HG03442 (cell line): ENCODE data around the gene UBE2U.
"Not testable (repeated sequence)": the region's sequence is repeated elsewhere in the genome, so short reads cannot be mapped to it uniquely, and the experiment has no call there.

Source experiments
- ATAC-seq: cut with Tn5 transposase; IDR thresholded peaks from one replicate; pipeline ENCODE4 v1.9.1; 2021; ENCODE audit warnings: mild to moderate bottlenecking, moderate library complexity; ENCODE audit not compliant: unreplicated experiment

UBE2U gene

GRCh38 chr1:64236541-64236954 lies 33.1 kb downstream of the UBE2U start:
- no peak for ATAC-seq

GRCh38 chr1:64239519-64239918 lies 36.1 kb downstream of the UBE2U start:
- ATAC-seq = not testable (repeated sequence)

GRCh38 chr1:64240206-64240605 lies 36.8 kb downstream of the UBE2U start:
- no peak for ATAC-seq

GRCh38 chr1:64241069-64241468 lies 37.6 kb downstream of the UBE2U start:
- no peak for ATAC-seq

GRCh38 chr1:64242895-64243756 lies 39.7 kb downstream of the UBE2U start:
- ATAC-seq = no peak

- ATAC-seq = no peak
Observed at GRCh38 chr1:64243757-64244080, 40.3 kb downstream of the UBE2U start.

- ATAC-seq = no peak
Observed at GRCh38 chr1:64245495-64245894, 42.1 kb downstream of the UBE2U start.

- ATAC-seq = no peak
Observed at GRCh38 chr1:64246294-64246917, 43.0 kb downstream of the UBE2U start.

GRCh38 chr1:64248065-64248464 lies 44.6 kb downstream of the UBE2U start:
- no peak for ATAC-seq

GRCh38 chr1:64250472-64250871 lies 47.0 kb downstream of the UBE2U start:
- not testable (repeated sequence) for ATAC-seq

- ATAC-seq = no peak
Observed at GRCh38 chr1:64251971-64252370, 48.5 kb downstream of the UBE2U start.

- ATAC-seq = not testable (repeated sequence)
Observed at GRCh38 chr1:64257233-64257632, 53.8 kb downstream of the UBE2U start.

GRCh38 chr1:64258444-64258843 lies 55.0 kb downstream of the UBE2U start:
- ATAC-seq = not testable (repeated sequence)

GRCh38 chr1:64263335-64263734 lies 59.9 kb downstream of the UBE2U start:
- no peak for ATAC-seq

GRCh38 chr1:64263856-64264255 lies 60.4 kb downstream of the UBE2U start:
- no peak for ATAC-seq

GRCh38 chr1:64265141-64265540 lies 61.7 kb downstream of the UBE2U start:
- ATAC-seq = no peak

GRCh38 chr1:64266991-64267390 lies 63.6 kb downstream of the UBE2U start:
- ATAC-seq = no peak

- no peak for ATAC-seq
Observed at GRCh38 chr1:64268653-64269557, 65.5 kb downstream of the UBE2U start.

GRCh38 chr1:64269558-64269884 lies 66.1 kb downstream of the UBE2U start:
- no peak for ATAC-seq

- ATAC-seq = no peak
Observed at GRCh38 chr1:64280001-64280400, 76.6 kb downstream of the UBE2U start.

GRCh38 chr1:64282351-64282750 lies 78.9 kb downstream of the UBE2U start:
- no peak for ATAC-seq

GRCh38 chr1:64287071-64287470 lies 83.6 kb downstream of the UBE2U start:
- ATAC-seq = no peak
